Thymus (tissue), 11 donors: ENCODE results near the gene EXOSC6. TPM values are rescaled to one million over a fixed set of nuclear protein-coding genes. Genes with fewer than 3 reads are reported as not detected.
"Not testable (repeated sequence)": the region's sequence is repeated elsewhere in the genome, so short reads cannot be mapped to it uniquely, and the experiment has no call there.

Experiments used
- DNase-seq, 9 donors: peaks; one replicate each; pipeline ENCODE4 v3.0.0-alpha.2; 2013; ENCODE audit warnings: low spot score in 9 of 9, low read depth in 6 of 9, missing footprints in 1 of 9
- H3K27ac ChIP-seq, 2 donors: one replicate each; pipeline ENCODE4 v1.5.1; 2013; ENCODE audit warnings: control low read depth in 1 of 2, low read depth in 1 of 2, low read length in 1 of 2, mild to moderate bottlenecking in 1 of 2, moderate library complexity in 1 of 2
- H3K27me3 ChIP-seq, 2 donors: one replicate each; pipeline ENCODE4 v1.5.1; 2013; ENCODE audit warnings: low read length in 1 of 2; ENCODE audit not compliant: control insufficient read depth in 2 of 2, insufficient read depth in 1 of 2
- H3K36me3 ChIP-seq, 2 donors: one replicate each; pipeline ENCODE4 v1.5.1; 2013; ENCODE audit warnings: low read length in 1 of 2, mild to moderate bottlenecking in 1 of 2, moderate library complexity in 1 of 2; ENCODE audit not compliant: control insufficient read depth in 2 of 2, insufficient read depth in 2 of 2
- H3K4me1 ChIP-seq, 2 donors: one replicate each; pipeline ENCODE4 v1.5.1; 2013; ENCODE audit warnings: low read length in 2 of 2; ENCODE audit not compliant: control insufficient read depth in 2 of 2, insufficient read depth in 2 of 2
- H3K4me3 ChIP-seq, 2 donors: one replicate each; pipeline ENCODE4 v1.5.1; 2013; ENCODE audit warnings: low read length in 2 of 2, control low read depth in 1 of 2, mild to moderate bottlenecking in 1 of 2
- H3K9me3 ChIP-seq, 2 donors: one replicate each; pipeline ENCODE4 v1.5.1; 2013; ENCODE audit warnings: low read length in 1 of 2, mild to moderate bottlenecking in 1 of 2; ENCODE audit not compliant: control insufficient read depth in 2 of 2, insufficient read depth in 1 of 2
- WGBS: extraction: QIAGEN DNeasy Blood & Tissue Kit; methylation state at CpG from one replicate; pipeline ENCODE4 v1.1.7; 2013; 5-methylcytosine and 5-hydroxymethylcytosine counted together
- polyA plus RNA-seq: library from polyadenylated mRNA; stranded (reverse); fragments of 200-250 nt; gene quantifications from one replicate; pipeline ENCODE4 v1.2.3, GENCODE V29; 2013
- total RNA-seq: library from RNA; stranded (reverse); fragments of 120-200 nt; gene quantifications from one replicate; pipeline ENCODE4 v1.2.4, GENCODE V29; 2013
- donor health status: healthy.

EXOSC6 gene
- total and polyA plus RNA-seq, 2 donors: 15.4 to 22.8 TPM

DNA sequence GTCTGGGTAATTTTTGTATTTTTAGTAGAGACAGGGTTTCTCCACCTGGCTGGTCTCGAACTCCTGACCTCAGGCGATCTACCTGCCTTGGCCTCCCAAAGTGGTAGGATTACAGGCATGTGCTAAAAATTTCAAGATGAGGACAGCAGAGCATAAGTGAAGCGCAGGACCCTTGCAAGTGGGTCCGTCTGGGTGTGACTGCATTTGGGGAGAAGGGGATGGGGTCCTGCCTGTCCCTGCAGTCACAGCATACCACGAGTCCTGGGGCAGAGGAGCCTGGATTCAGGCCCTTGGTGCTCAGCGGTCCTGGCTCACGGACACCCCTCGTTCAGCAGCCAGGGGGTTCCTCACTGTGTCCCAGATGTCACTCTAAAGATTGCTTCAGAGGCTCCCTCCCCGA lies 53.5 kb downstream of the EXOSC6 start:
- not testable (repeated sequence) for H3K27ac ChIP-seq, H3K27me3 ChIP-seq, DNase-seq, H3K9me3 ChIP-seq, H3K36me3 ChIP-seq, H3K4me3 ChIP-seq, H3K4me1 ChIP-seq
- 93% methylated on average over 9 of the region's 9 CpGs for WGBS

GRCh38 chr16:70197611-70198010 lies 54.1 kb downstream of the EXOSC6 start:
- not testable (repeated sequence) for H3K27ac ChIP-seq, H3K36me3 ChIP-seq, H3K4me3 ChIP-seq, H3K4me1 ChIP-seq, DNase-seq, H3K9me3 ChIP-seq, H3K27me3 ChIP-seq
- WGBS: 27% methylated on average over 7 of the region's 7 CpGs

Other genes starting within 250 kb of the EXOSC6 start
- gene PDPR, start 137.6 kb downstream of the EXOSC6 start, total RNA-seq: 8.4 TPM
- gene PDPR, start 137.6 kb downstream of the EXOSC6 start, polyA plus RNA-seq: 10.1 TPM
- 0.05 TPM for gene CLEC18C, start 78.2 kb downstream of the EXOSC6 start, total RNA-seq
- 0.37 TPM for gene CLEC18C, start 78.2 kb downstream of the EXOSC6 start, polyA plus RNA-seq
- gene AARS1, start 37.6 kb upstream of the EXOSC6 start, total RNA-seq: 52.7 TPM
- 27.0 TPM for gene AARS1, start 37.6 kb upstream of the EXOSC6 start, polyA plus RNA-seq
- 24.9 TPM for gene DDX19B, start 47.2 kb upstream of the EXOSC6 start, total RNA-seq
- 24.3 TPM for gene DDX19B, start 47.2 kb upstream of the EXOSC6 start, polyA plus RNA-seq
- gene DDX19A, start 95.0 kb upstream of the EXOSC6 start, total RNA-seq: 32.2 TPM
- gene DDX19A, start 95.0 kb upstream of the EXOSC6 start, polyA plus RNA-seq: 24.1 TPM
- gene ST3GAL2, start 187.2 kb upstream of the EXOSC6 start, total RNA-seq: 18.7 TPM
- gene ST3GAL2, start 187.2 kb upstream of the EXOSC6 start, polyA plus RNA-seq: 11.8 TPM
- 7.7 TPM for gene FCSK, start 202.7 kb upstream of the EXOSC6 start, total RNA-seq
- 15.7 TPM for gene FCSK, start 202.7 kb upstream of the EXOSC6 start, polyA plus RNA-seq